ENCODE measurements around the gene MT2A.
"Not testable (repeated sequence)": the region's sequence is repeated elsewhere in the genome, so short reads cannot be mapped to it uniquely, and the experiment has no call there.

The MT2A gene

DNA sequence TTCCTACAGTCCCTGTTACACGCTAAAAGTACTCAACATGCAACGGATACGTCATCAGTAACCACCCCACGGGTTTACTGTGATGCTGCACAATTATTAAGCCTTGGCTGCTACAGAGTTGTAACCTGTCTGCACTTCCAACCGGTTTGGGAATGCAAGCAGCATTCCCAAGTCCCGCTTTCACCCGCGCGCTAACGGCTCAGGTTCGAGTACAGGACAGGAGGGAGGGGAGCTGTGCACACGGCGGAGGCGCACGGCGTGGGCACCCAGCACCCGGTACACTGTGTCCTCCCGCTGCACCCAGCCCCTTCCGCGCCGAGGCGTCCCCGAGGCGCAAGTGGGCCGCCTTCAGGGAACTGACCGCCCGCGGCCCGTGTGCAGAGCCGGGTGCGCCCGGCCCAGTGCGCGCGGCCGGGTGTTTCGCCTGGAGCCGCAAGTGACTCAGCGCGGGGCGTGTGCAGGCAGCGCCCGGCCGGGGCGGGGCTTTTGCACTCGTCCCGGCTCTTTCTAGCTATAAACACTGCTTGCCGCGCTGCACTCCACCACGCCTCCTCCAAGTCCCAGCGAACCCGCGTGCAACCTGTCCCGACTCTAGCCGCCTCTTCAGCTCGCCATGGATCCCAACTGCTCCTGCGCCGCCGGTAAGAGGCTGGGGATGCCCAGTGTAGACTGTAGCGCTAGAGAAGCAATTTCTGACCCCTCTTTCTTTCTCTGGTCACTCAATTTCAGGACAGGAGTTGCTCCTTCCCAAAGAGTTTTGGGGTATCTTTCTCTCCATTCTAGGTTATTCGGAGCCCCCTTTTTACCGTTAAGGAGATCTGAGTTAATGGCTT, at the start of gene MT2A:
Gene MT2A, plus strand, starts transcription at position 542 of the 833 bp plus-strand sequence. Its CDS starts 72 bp downstream, at position 614.
- peak; percentile 93 for DNase-seq

DNA sequence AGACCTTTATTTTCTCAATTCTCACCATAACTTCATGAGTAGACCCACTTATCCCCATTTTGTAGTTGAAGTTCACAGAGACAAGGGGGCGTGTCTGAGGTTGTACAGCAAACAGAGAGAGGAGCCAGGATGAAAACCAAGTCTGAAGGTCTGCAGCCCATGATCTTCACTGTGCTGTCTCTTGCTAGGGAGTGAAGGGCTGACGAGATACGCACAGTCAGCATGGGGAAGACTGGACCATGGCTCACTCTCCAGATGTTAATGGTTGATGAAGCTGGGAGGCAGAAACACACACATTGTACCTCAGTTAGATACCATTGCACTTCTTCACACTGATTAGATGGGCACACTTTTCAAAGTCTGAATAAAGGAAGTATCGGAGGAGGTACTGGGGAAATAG, 49.3 kb upstream of the MT2A start:
- DNase-seq, result no peak

DNA sequence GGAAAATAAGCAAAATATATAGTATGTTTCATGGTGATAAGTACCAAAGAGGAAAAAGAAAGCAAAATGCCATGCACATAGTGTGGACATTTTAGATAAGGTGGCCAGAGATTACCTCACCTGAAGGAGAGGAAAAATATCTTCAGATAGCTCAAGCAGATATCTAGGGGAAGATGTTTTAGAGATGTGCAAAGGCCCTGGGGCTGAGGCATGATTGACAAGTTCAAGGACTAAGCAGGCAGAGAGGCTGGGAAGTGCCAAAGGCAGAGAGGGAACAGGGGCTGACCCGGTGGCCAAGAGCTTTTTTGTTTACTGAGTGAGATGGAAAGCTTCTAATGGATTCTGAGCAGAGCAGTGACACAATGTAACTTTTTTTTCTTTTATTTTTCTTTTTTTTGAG, 47.9 kb upstream of the MT2A start:
- no peak for DNase-seq

DNA sequence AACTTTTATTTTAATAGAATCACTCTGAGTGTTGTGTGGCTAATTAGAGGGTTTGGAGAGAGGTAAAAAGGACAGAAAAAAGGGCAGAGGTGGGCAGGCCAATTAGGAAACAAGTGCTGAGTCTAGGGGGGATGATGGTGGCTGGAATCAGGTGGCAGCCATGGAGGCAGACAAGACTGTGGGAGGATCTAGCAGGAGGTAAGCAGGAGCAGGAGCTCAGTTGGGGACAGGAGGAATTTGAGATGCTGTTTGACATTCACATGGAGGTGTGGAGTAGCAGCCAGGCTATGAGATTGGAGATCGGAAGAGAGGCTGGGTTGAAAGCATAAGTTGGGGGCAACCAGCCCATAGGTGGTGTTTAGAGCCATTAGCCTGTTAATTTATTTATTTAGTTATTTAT, 47.3 kb upstream of the MT2A start:
- DNase-seq, result no peak

DNA sequence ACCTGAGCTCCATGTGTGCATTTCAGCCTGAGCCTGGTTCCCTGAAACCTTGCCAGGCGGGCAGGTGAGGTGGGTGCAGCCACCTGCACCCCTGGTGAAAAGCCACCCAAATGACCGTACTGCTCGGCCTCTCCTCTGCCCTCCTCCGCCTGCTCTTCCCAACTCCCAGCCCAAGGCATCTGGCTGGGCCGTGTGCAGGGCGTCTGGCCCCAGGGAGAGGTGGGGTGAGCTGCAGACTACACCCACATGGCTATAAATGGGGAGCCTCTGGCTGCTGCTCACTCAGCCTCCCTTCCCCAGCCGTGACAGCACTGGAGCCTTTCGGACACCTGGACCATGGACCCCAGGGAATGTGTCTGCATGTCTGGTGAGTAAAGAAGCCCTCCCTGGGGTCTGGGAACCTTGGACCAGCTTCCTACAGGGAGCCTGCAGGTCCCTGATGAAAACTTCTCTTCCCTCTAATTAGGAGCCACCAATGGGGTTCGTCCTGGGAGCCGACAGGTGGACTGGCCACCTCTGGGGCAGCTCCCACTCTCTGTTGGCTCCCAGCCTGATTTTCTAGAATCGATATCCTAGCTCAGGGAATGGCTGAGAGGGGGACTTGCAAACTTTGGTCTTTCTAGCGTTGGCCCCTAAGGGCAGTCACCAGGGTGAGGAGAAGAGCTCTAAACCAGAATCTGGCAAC, 43.4 kb upstream of the MT2A start, which contains the start of gene MT4:
Gene MT4, plus strand, starts transcription at position 281 of the 685 bp plus-strand sequence. Its CDS starts 56 bp downstream, at position 337.
- no peak for DNase-seq

DNA sequence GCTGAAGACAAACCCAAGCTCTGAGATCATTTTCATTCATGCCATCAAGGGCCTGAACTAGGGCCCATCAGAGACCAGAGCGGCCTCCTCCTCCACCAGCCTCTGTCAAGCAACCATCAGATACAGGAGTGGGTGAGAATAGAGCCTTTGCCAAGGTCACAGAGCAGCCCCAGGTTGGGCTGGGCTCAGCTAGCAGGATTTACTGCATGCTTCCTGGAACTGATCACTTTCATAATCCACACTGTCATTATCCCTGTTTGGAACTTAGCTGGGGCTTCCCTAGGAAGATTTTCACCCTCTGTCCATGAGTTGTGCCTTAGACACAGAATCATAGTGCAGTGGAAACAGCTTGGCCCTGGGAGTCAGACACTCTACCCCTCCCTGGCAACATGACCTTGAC, 38.4 kb upstream of the MT2A start:
- no peak for DNase-seq

DNA sequence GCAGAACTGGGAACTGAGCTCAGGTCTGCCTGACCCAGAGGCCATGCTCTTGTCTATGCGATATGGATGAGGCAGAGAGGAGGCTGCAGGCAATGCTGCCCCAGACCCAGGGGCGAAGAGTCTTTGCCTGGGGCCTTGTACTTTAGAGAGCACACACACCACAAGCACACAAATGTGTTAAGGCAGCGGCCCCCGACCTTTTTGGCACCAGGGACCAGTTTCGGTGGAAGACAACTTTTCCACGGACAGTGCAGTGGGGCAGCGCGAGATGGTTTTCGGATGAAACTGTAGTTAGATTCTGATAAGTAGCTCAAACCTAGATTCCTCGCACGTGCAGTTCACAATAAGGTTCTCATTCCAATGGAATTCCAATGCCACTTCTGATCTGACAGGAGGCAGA, 36.9 kb upstream of the MT2A start:
- no peak for DNase-seq

DNA sequence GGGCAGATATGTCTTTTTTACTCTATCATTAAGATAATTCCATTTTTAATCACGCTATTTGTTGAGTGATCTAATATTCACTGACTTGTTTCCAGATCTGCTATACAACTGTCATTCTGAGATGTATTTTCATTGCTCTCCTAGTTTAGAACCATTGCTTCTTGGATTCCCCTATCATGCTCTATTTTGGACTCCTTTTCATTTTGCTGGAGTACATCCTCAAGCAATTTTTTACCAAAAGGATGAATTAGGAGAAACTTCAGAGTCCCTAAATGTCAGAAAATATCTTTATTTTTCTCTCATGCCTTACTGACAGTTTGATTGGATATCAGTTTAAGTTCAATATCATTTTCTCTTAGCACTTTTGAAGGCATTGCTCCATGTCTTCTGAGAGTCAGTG, 33.8 kb upstream of the MT2A start:
- DNase-seq, result no peak

DNA sequence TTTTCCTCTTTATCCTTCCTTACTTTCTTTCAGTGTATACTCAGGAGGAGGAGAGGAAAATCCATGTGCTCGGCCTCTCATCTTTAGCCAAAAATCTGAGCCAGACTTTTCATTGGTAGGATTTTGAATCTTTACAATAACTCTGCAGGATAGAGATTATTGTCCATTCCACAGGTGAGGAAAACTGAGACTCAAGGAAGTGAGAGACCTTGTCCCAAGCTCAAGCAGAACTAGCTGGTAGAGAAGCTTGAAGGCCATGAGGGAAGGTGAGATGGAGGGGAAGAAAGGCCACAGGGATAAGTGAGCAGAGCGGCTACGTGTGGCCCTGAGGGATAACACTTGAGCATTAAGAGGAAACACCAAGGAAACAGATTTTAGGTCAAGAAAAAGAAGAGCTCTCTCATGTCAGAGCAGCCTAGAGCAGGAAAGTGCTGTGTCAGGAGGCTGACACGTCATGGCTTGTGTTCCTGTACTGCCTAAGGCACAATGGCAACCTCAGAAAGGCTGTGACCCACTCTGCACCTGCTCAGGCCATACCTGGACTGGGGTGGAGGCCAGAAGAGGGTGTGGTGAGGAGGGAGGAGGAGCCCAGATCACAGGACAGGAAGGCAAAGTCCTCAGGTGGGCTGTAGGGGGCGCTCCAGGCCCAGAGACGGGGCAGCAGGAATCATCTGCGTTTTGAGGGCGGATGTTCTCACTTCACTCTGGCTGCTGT, 31.6 kb upstream of the MT2A start:
- peak; percentile 95 for DNase-seq

DNA sequence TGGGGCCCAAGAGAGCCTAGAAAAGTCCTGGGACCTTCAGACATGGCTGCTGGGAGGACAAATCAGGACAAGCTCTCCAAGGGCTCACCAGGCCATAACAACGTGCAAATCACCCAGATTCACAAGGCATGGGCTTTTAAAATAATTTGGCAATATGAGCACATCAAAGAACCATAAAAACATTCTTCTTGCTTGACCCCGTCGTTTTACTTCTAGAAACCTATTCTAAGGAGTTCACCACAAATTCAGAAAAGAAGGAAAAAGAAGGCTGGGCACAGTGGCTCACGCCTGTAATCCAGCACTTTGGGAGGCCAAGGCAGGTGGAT, 31.1 kb upstream of the MT2A start:
- no peak for DNase-seq

DNA sequence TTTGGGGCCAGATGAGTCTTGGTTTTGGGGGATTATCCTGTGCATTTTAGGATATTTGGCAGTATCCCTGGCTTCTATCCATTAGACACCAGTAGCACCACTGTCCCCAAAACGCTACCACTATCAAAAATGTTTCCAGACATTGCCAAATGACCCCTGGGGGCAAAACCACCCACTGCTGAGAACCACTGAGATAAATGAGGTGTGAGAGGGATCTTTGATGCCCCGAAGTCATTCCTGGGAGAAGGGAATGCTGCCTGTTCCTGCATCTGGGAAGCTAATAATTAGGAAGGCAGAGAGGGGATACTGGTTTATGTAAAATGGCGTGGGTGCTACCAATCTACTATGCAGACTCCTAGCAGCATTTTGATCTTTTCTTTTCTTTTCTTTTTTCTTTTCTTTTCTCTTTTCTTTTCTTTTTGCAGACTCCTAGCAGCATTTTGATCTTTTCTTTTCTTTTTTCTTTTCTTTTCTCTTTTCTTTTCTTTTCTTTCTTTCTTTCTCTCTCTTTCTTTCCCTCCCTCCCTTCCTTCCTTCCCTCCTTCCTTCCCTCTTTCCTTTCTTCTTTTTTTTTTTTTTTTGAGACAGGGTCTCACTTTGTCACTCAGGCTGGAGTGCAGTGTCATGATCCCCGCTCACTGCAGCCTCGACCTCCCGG, 27.9 kb upstream of the MT2A start:
- no peak for DNase-seq

DNA sequence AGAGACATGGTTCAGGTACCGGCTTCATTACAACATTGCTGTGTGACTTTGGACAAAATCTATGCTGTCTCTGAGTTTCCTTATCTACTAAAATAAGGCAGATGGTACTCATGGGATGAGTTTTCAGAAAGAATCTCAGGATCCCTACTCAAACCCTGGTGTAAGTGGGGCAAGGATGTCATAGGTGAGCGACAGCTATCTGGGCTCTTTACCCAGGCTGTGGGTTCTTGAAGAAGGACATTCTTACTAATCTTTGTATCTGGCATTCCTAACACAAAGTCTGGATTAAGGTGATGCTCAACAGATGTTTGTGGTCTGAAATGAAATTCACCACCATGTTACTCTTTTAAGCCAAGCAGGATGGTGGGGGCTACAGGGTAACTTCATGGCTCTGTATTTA, 25.5 kb upstream of the MT2A start:
- DNase-seq, result not testable (repeated sequence)

DNA sequence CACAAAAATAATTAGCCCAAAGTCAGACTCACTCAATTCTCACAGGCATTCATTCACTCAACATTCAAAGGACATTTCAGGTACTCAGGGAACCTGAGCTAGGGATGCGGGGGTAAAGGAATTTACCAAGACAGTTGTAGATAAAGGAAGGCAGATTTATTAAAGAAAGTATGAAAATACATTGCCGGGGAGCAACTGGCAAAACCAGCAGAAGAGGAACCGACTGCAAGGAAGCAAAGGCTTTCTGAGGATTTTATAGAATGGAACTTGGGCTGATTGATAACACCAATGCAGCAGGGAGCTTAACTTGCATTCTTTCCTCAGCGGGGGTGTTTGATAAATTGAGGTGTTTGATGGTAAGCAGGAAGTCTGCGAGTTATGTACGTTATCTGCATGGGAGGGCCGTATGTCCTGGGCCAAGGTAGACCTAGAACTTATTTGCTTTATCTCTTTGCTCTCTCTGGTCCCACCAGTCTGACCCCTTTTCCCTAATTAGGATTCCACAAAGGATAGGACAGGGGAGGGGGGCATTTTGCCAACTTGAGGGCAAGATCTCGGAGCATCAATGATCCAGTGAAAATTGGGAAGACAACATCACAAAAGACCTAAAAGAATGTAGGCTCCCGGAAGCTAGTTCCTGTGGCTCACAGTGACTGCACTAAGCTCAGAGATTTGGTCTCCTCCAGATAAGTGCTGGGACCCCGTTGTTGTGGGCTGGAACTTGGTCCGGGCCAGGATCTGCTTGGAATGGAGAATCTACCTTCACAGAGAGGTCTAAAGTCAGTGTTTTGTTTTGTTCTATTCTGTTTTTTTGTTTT, 24.8 kb upstream of the MT2A start:
- no peak for DNase-seq

DNA sequence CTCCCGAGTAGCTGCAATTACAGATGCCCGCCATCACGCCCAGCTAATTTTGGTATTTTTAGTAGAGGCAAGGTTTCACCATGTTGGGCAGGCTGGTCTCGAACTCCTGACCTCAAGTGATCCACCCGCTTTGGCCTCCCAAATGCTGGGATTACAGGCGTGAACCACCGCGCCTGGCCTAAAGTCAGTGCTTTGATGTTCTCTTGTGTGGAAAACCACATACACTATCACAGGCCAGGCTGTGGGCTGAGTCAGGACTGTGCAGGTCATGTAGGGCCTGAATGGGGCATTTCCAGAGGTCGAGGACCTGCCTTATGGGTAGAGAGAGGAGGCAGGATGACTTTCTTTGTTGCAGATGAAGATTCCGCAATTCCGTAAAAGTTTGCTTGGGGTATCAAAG, 24.1 kb upstream of the MT2A start:
- no peak for DNase-seq

DNA sequence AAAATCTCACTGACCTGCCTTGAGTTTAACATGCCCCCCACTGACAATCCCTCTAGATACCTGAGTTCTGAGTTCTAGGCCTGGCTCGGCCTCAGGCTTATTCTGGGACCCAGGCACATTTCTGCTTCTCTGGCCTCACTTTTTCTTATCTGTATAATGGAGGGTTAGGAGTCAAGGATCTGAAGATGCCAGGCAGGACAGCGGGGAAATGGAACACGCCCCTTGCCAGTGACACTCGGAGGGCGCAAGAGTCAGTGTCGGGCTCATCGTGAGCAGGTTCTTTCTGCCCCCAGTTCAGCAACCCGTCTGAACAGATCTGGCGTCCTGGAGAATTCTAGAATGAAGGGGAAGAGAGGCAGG, 19.6 kb upstream of the MT2A start:
- DNase-seq, result no peak

DNA sequence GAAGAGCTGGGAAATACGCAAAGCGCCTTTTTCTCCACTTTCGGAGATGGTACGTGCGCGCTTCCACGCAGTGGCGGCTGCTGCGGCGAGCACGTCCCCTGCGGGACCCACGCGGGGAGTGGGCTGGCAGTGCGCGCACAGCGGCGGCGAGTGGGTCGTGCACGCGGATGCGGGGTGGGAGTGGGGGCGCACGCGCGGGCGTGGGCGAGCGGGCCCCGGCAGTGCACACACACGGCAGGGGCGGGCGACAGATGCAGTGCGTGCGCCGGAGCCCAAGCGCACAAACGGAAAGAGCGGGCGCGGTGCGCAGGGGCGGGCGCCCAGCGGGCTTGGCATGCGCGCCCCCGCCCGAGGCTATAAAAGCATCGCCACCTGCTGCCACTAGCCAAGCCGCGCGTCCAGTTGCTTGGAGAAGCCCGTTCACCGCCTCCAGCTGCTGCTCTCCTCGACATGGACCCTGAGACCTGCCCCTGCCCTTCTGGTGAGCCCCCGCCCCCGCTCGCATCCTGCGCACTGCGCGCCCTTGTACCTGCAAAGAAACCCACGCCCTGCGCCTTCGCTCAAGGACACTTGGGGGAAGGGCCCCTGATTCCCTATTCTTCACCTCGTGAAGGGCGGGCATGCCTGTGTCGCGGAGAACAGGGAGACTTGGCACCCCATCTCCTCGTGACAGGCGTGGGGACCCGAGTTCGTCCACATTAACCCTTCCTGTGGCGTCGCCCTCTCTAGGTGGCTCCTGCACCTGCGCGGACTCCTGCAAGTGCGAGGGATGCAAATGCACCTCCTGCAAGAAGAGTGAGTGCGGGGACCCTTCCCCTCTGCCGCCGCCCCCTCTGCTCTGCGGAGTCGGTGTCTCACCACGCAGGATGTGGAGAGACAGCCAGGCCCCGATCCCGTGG, 19.0 kb upstream of the MT2A start, which contains the start of gene MT3:
Gene MT3, plus strand, starts transcription at position 388 of the 899 bp plus-strand sequence. Its CDS starts 63 bp downstream, at position 451.
- DNase-seq, result peak; percentile 22

DNA sequence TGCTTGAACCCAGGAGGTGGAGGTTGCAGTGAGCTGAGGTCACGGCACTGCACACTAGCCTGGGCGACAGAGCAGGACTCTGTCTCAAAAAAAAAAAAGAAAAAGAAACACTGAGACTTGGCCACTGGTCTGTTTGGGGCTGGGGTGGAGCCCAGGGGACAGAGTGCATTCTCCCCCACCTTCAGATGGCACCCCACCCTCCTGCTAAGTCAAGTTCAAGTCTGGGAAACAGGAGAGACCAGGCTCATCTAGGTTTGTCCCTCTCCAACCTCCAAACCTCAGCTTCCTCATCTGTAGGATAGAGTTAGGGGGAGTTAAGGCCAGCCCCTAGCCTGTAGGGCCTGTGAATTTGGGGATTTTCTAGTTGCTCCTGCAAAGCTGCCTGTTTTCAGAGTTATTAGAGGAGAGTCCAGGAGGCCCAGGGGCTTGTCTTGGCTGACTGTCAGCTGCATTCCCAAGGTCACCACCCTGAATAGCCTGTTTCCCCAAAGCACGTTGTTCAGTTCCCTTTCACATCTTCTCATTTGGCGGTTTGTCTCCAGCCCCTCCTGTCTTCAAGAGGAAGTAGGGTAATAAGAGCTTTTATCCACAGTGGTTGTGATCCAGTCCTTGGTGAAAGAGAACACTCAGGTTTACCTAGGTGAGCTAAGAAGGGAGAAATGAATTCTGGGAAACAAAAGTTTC, 16.9 kb upstream of the MT2A start:
- no peak for DNase-seq

DNA sequence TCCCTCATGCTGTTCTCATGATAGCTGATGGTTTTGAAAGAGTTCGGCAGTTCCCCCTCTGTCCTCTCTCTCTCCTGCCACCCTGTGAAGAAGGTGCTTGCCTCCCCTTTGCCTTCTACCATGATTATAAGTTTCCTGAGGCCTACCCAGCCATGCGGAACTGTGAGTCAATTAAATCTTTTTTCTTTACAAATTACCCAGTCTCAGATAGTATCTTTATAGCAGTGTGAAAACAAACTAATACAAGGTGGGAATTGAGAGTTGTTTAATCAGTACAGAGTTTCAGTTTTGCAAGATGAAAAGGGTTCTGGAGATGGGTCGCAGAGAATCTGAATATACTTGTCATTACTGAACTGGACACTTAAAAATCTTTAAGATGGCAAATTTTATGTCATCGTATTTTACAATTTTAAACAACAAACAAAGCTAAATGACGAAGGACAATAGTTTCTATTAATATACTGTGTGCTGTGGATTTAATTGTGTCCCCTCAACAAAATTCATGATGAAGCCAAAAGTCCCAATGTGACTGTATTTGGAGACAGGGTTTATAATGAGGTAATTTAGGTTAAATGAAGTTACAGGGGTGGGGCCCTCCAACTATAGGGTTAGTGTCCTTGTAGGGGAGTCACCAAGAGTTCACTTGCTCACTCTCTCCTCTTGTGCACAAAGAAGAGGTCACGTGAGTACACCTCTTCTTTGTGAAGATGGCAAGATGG, 14.7 kb upstream of the MT2A start:
- no peak for DNase-seq

DNA sequence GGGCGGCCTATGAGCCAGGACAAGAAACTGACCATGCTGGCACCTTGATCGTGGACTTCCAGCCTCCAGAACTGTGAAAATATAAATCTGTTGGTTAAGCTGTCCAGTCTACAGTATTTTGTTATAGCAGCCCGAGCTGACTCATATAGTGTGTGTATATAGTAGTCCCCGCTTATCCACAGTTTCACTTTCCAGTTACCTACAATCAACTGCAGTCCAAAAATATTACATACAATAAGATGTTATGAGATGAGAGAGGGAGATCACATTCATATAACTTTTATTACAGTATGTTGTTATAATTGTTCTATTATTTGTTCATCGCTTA, 14.1 kb upstream of the MT2A start:
- no peak for DNase-seq

DNA sequence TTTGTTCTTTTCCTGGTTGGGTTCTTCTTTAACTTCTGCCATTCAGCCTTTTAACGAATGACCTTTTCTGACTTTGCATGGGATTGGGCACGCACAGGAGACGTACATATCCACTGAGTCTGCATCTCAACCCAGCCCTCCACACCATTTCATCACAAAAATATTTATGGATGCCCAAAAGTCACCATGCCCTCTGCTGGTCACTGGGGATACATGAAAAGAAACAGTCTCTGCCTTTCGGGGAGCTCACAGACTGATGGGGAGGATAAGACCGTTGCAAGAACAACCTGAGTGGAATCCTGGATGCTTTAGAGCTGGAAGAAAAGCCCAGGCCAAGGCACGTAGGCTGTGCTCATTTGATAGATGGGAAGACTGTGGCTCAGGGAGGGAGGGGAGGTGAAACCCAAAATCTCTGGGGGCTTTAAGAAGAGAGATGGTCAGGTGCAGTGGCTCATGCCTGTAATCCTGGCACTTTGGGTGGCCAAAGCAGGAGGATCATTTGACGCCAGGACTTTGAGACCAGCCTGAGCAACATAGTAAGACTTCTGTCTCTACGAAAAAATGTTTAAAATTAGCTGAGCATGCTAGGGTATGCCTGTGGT, 7.9 kb upstream of the MT2A start:
- peak; percentile 43 for DNase-seq
